NCI-H748 treated with DMSO at 0.1 percent for 48 hours (cell line): ENCODE data around the gene IZUMO1R.
"Not testable (repeated sequence)": the region's sequence is repeated elsewhere in the genome, so short reads cannot be mapped to it uniquely, and the experiment has no call there.

Experiments
- DNase-seq: peaks from one replicate; lab custom pipeline; 2025; lab: John Stamatoyannopoulos, UW

IZUMO1R gene

GRCh38 chr11:94326947-94327346 is 22.6 kb downstream of the IZUMO1R start:
- no peak for DNase-seq

- DNase-seq = no peak
These were observed 24.3 kb downstream of the IZUMO1R start for GRCh38 chr11:94328587-94329080.

DNA sequence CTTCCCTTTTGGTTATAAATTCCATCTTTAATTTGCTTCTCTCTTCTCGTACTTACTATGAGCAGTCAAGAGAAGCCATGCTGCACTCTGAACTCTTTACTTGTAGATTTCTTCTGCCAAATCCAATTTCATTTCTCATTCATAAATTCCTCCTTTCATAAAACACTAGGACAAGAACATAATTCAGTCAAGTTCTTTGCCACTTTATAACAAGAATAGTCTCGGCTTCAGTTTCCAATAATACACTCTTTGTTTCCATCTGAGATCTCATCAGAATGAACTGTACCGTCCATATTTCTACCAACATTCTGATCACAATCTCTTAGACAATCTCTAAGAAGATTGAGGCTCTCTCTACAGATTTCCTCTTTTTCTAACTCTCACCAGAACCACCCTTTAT is 25.1 kb downstream of the IZUMO1R start:
- DNase-seq = no peak

DNA sequence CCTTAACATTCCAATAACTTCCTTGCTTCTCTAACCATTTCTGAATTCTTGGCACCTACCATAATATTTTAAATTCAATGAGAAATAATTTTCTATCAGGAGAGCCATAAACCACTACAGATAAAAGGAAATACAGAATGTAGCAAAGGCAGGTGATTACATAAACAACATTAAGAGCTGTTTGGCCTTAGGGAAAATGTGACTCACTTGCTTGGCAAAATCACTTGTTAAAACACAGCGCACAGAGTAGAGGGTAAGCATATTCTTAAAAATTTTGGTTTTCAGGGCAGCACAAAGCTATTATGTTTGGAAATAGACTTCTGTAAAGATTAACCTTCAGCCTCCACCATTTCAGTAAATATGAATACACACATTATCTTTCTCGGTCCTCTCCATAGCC is 26.4 kb downstream of the IZUMO1R start:
- no peak for DNase-seq

DNA sequence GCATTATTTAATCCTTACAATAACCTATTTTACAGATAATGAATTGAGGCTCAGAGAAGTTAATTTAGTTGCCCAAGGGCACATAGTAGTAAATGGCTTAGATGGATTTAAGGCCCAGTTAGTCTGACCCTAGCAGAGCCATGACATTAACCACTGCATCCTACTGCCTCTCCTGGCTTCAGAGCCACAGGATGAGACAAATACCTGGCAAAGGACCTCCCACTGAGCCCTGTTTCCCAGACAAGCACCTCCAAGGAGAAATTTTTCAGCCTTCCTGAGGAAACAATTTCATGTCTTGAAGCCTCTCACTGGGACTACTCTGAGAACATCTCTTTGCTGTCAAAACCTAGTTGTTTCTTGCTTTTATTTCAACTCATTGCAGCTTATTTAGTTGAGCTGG is 28.4 kb downstream of the IZUMO1R start:
- DNase-seq = no peak

DNA sequence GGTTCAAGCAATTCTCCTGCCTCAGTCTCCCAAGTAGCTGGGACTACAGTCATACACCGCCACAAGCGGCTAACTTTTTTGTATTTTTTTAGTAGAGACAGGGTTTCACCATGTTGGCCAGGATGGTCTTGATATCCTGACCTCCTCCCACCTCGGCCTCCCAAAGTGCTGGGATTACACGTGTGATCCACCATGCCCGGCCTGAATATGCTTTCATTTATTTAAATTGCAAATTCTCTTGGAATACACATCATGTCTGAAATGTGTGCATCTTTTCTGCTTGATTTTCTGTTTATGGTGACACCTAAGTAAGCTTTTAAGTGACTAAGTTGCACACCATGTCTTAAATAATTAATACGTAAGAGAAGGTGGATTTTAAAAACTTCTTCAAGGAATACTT is 31.7 kb downstream of the IZUMO1R start:
- DNase-seq = no peak

DNA sequence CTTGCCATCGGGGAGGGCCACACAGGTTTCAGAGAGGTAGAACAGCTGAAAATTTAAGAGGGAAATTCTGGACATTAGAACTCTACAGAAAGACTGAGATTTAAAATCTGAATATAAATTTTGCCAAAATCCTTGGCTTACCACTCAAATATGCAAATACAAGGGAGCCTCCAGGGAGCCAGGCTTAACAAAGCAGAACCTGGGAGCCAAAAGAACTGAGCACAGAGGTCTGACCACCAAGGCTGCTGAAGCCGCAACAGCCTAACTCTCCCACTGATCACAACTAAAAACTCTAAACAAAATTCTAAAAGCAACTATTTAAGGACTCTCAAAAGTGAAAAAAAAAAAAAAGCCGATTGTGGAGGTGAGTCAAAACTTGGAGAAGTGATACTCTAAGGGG is 34.3 kb downstream of the IZUMO1R start:
- DNase-seq = no peak

DNA sequence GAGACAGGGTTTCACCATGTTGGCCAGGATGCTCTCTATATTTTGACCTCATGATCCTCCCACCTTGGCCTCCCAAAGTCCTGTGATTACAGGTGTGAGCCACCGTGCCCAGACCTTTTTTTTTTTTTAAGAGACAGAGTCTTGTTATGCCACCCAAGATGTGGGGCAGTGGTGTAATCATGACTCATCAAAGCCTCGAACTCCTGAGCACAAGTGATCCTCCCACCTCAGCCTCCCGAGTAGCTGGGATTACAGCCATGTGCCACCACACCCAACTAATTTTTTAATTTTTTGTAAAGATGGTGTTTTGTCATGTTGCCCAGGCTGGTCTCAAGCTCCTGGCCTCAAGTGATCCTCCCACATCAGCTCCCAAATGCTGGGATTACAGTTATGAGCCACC is 37.9 kb downstream of the IZUMO1R start:
- DNase-seq = no peak

- no peak for DNase-seq
These were observed 39.1 kb downstream of the IZUMO1R start for GRCh38 chr11:94343495-94343894.

GRCh38 chr11:94346311-94346710 is 41.9 kb downstream of the IZUMO1R start:
- DNase-seq = not testable (repeated sequence)

GRCh38 chr11:94350850-94351563 is 46.6 kb downstream of the IZUMO1R start:
- not testable (repeated sequence) for DNase-seq
